ENCODE results near the gene TRPC4AP.

TRPC4AP gene

DNA sequence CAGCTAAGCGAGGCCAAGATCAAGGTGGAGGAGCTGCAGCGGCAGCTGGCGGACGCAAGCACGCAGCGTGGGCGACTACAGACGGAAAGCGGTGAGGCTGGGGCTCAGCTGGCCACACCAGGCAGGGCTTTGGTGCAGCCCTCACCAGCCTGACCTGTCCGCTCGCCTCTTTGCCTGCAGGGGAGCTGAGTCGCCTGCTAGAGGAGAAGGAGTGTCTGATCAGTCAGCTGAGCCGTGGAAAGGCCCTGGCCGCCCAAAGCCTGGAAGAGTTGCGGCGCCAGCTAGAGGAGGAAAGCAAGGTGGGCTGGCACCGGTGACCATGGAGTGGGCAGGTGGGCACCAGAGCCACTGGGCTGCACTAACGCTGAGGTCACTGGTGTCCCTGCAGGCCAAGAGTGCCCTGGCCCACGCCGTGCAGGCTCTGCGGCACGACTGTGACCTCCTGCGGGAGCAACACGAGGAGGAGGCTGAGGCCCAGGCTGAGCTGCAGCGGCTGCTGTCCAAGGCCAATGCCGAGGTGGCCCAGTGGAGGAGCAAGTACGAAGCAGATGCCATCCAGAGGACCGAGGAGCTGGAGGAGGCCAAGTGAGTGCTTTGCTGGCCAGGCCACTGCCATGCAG, 94.2 kb downstream of the TRPC4AP start:
- Histone ChIP-seq H3K9ac (no peak overlapping the region), H3K4me1 (no peaks in the 10 kb centered on the region), H3K36me3 (ENCODE audit: control insufficient read depth, insufficient read depth, low read length) (no peaks in the 10 kb centered on the region), H3K79me2 (no peaks in the 10 kb centered on the region), H3K4me3 (ENCODE audit: low read depth, low read length) (no peak overlapping the region), H3K27me3 (ENCODE audit: control insufficient read depth, insufficient read depth, low read length) (no peaks in the 10 kb centered on the region), H3K27ac (no peak overlapping the region), H3K4me2 (ENCODE audit: low read length) (no peak overlapping the region), H3K9me3 (ENCODE audit: control insufficient read depth, low read length) (no peaks in the 10 kb centered on the region), H2AFZ (no peak overlapping the region)
- no peak for TF ChIP-seq CTCF (IDR thresholded peaks at IDR 0.05)

DNA sequence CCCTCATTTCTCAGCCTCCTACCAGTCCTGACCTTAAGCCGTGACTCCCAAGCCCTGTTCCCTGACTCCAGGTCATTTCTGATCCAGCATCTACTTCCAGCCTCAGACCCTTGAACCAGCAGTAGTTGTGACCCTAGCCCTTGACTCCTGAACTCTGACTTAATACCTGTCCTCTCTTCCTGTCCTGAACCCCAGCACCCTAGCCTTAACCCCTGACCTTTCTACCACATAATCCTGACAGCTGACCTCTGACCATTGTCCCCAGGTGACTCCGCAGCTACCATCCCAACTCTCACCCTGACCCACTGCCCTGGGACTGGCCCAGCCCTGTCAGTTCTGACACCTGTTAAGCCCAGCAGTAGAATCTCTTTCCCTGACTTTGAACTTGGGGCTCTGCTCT, 94.8 kb downstream of the TRPC4AP start:
- Histone ChIP-seq H3K27me3 (ENCODE audit: control insufficient read depth, insufficient read depth, low read length) (no peaks in the 10 kb centered on the region), H2AFZ (no peak overlapping the region), H3K4me2 (ENCODE audit: low read length) (no peak overlapping the region), H3K36me3 (ENCODE audit: control insufficient read depth, insufficient read depth, low read length) (no peaks in the 10 kb centered on the region), H3K9me3 (ENCODE audit: control insufficient read depth, low read length) (no peaks in the 10 kb centered on the region), H3K27ac (no peak overlapping the region), H3K79me2 (no peaks in the 10 kb centered on the region), H3K4me1 (no peaks in the 10 kb centered on the region), H3K4me3 (ENCODE audit: low read depth, low read length) (no peak overlapping the region), H3K9ac (no peak overlapping the region)
- TF ChIP-seq CTCF (IDR thresholded peaks at IDR 0.05) = no peak

GRCh38 chr20:34997131-34997561, 95.5 kb downstream of the TRPC4AP start:
- H3K4me1 ChIP-seq = no peaks in the 10 kb centered on the region
- H2AFZ ChIP-seq = no peak overlapping the region
- H3K9ac ChIP-seq = no peak overlapping the region
- no peak overlapping the region for H3K4me3 ChIP-seq (ENCODE audit: low read depth, low read length)
- H3K9me3 ChIP-seq (ENCODE audit: control insufficient read depth, low read length) = no peaks in the 10 kb centered on the region
- no peak overlapping the region for H3K27ac ChIP-seq
- no peaks in the 10 kb centered on the region for H3K27me3 ChIP-seq (ENCODE audit: control insufficient read depth, insufficient read depth, low read length)
- no peaks in the 10 kb centered on the region for H3K36me3 ChIP-seq (ENCODE audit: control insufficient read depth, insufficient read depth, low read length)
- no peak overlapping the region for H3K4me2 ChIP-seq (ENCODE audit: low read length)
- no peaks in the 10 kb centered on the region for H3K79me2 ChIP-seq
- TF ChIP-seq CTCF (IDR thresholded peaks at IDR 0.05) = no peak

- Histone ChIP-seq H3K27me3 (ENCODE audit: control insufficient read depth, insufficient read depth, low read length) (no peaks in the 10 kb centered on the region), H3K4me1 (no peaks in the 10 kb centered on the region), H3K9ac (no peak overlapping the region), H3K4me2 (ENCODE audit: low read length) (no peak overlapping the region), H3K79me2 (no peaks in the 10 kb centered on the region), H3K4me3 (ENCODE audit: low read depth, low read length) (no peak overlapping the region), H3K36me3 (ENCODE audit: control insufficient read depth, insufficient read depth, low read length) (no peaks in the 10 kb centered on the region), H3K9me3 (ENCODE audit: control insufficient read depth, low read length) (no peaks in the 10 kb centered on the region), H2AFZ (no peak overlapping the region), H3K27ac (no peak overlapping the region)
- TF ChIP-seq CTCF (IDR thresholded peaks at IDR 0.05) = no peak
Measured at GRCh38 chr20:34996243-34997028, 96.2 kb downstream of the TRPC4AP start.
